ENCODE measurements around the gene FARP1.

The FARP1 gene

DNA sequence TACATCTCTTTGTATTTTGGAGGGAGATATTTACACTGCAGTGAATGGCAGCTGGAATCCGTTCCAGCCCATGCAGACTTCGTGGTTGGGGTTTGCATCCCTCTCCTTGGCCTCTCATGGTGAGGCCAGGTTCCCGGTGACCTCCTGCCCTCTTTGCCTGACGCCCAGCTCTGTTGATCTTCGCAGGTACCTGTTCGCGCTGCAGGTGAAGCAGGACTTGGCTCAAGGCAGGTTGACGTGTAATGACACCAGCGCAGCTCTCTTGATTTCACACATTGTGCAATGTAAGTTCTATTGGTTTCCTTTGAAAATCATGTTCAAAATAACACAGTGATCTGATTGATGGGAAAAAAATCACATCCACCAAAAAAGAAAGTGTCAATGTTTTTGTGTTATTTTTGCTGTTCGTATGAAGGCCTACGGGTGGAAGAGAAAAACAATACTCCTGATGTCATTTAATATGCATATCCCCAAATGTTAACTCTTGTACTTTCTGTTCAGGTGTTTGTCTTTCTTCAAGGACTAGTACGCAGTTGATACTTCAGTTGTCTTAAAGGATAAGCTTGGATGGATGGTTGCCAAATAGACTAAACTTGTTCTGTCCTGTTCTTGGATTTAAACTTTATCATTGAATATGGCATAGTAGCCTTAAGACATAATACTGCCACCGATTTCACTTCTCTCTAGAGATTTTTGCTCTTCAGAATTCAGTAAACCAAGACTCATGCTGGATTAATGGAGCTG lies 234.9 kb downstream of the FARP1 start:
- H3K9me3 ChIP-seq (ENCODE audit: control insufficient read depth, insufficient read depth, low read depth, low read length) = no peaks in the 10 kb centered on the region
- H3K36me3 ChIP-seq (ENCODE audit: control insufficient read depth in 2 of 2, insufficient read depth in 1 of 2, low read length in 2 of 2) = no peaks in the 10 kb centered on the region
- ChIA-PET CTCF (interaction anchor here (0.6 to 0.7 kb wide), 2 partner anchors 57 to 285 kb away, joined by 3 read pairs; no protein-coding TSS in a partner anchor), POLR2A (no interaction called here)
- H3K27ac ChIP-seq (ENCODE audit: extremely low read depth, low read depth, low read length) = no peak overlapping the region
- TF ChIP-seq ZNF169 (tag by site-specific recombination; IDR thresholded peaks at IDR 0.05) (no peak), ZNF391 (tag by site-specific recombination; IDR thresholded peaks at IDR 0.05; ENCODE audit: borderline replicate concordance, low read depth) (no peak), IKZF3 (tag by site-specific recombination; IDR thresholded peaks at IDR 0.05) (no peak), ZBTB7A (tag by site-specific recombination; IDR thresholded peaks at IDR 0.05; ENCODE audit: low read depth) (no peak), ZEB2 (tag by site-specific recombination; IDR thresholded peaks at IDR 0.05) (no peak)
- TF ChIP-seq, protein P1, sequence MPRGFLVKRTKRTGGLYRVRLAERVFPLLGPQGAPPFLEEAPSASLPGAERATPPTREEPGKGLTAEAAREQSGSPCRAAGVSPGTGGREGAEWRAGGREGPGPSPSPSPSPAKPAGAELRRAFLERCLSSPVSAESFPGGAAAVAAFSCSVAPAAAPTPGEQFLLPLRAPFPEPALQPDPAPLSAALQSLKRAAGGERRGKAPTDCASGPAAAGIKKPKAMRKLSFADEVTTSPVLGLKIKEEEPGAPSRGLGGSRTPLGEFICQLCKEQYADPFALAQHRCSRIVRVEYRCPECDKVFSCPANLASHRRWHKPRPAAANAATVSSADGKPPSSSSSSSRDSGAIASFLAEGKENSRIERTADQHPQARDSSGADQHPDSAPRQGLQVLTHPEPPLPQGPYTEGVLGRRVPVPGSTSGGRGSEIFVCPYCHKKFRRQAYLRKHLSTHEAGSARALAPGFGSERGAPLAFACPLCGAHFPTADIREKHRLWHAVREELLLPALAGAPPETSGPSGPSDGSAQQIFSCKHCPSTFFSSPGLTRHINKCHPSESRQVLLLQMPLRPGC (tag by site-specific recombination; IDR thresholded peaks at IDR 0.05) = no peak
- TF ChIP-seq, protein P2, sequence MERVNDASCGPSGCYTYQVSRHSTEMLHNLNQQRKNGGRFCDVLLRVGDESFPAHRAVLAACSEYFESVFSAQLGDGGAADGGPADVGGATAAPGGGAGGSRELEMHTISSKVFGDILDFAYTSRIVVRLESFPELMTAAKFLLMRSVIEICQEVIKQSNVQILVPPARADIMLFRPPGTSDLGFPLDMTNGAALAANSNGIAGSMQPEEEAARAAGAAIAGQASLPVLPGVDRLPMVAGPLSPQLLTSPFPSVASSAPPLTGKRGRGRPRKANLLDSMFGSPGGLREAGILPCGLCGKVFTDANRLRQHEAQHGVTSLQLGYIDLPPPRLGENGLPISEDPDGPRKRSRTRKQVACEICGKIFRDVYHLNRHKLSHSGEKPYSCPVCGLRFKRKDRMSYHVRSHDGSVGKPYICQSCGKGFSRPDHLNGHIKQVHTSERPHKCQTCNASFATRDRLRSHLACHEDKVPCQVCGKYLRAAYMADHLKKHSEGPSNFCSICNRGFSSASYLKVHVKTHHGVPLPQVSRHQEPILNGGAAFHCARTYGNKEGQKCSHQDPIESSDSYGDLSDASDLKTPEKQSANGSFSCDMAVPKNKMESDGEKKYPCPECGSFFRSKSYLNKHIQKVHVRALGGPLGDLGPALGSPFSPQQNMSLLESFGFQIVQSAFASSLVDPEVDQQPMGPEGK (tag by site-specific recombination; IDR thresholded peaks at IDR 0.05) = no peak
- TF ChIP-seq, protein P3, sequence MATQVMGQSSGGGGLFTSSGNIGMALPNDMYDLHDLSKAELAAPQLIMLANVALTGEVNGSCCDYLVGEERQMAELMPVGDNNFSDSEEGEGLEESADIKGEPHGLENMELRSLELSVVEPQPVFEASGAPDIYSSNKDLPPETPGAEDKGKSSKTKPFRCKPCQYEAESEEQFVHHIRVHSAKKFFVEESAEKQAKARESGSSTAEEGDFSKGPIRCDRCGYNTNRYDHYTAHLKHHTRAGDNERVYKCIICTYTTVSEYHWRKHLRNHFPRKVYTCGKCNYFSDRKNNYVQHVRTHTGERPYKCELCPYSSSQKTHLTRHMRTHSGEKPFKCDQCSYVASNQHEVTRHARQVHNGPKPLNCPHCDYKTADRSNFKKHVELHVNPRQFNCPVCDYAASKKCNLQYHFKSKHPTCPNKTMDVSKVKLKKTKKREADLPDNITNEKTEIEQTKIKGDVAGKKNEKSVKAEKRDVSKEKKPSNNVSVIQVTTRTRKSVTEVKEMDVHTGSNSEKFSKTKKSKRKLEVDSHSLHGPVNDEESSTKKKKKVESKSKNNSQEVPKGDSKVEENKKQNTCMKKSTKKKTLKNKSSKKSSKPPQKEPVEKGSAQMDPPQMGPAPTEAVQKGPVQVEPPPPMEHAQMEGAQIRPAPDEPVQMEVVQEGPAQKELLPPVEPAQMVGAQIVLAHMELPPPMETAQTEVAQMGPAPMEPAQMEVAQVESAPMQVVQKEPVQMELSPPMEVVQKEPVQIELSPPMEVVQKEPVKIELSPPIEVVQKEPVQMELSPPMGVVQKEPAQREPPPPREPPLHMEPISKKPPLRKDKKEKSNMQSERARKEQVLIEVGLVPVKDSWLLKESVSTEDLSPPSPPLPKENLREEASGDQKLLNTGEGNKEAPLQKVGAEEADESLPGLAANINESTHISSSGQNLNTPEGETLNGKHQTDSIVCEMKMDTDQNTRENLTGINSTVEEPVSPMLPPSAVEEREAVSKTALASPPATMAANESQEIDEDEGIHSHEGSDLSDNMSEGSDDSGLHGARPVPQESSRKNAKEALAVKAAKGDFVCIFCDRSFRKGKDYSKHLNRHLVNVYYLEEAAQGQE (tag by site-specific recombination; IDR thresholded peaks at IDR 0.05) = no peak
- H3K4me3 ChIP-seq (ENCODE audit: low read depth, low read length) = no peak overlapping the region
- no peaks in the 10 kb centered on the region for H3K4me1 ChIP-seq (ENCODE audit: control insufficient read depth, insufficient read depth, low read length)

DNA sequence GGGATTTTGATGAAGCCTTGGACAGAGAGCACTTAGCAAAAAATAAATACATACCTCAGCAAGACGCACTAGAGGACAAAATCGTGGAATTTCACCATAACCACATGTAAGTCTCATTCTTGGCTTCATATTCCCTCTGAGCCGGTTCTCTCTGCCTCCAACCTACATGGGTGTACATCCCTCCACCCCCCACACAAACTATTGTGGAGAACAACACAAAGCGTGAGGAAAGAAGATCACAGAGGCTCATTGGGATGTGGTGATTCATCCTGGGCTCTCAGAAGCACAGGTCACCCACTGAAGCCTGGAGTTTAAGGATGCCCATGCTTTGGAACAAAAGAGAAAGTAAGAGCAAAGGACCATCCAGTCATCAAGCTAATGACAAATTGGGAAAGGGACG lies 241.8 kb downstream of the FARP1 start:
- H3K4me3 ChIP-seq (ENCODE audit: low read depth, low read length) = no peak overlapping the region
- POLR2A ChIA-PET = no interaction called here
- H3K36me3 ChIP-seq (ENCODE audit: control insufficient read depth in 2 of 2, insufficient read depth in 1 of 2, low read length in 2 of 2) = peaks cover 0 to 9% of the 10 kb centered on the region in 2 experiments; a peak in 1 of 3 replicates
- H3K27ac ChIP-seq (ENCODE audit: extremely low read depth, low read depth, low read length) = no peak overlapping the region
- CTCF ChIA-PET = interaction anchor here (0.7 kb wide), 1 partner anchor 107 kb away, joined by 3 read pairs; no protein-coding TSS in a partner anchor
- no peaks in the 10 kb centered on the region for H3K9me3 ChIP-seq (ENCODE audit: control insufficient read depth, insufficient read depth, low read depth, low read length)
- H3K4me1 ChIP-seq (ENCODE audit: control insufficient read depth, insufficient read depth, low read length) = peaks cover 15% of the 10 kb centered on the region
- TF ChIP-seq, protein P4, sequence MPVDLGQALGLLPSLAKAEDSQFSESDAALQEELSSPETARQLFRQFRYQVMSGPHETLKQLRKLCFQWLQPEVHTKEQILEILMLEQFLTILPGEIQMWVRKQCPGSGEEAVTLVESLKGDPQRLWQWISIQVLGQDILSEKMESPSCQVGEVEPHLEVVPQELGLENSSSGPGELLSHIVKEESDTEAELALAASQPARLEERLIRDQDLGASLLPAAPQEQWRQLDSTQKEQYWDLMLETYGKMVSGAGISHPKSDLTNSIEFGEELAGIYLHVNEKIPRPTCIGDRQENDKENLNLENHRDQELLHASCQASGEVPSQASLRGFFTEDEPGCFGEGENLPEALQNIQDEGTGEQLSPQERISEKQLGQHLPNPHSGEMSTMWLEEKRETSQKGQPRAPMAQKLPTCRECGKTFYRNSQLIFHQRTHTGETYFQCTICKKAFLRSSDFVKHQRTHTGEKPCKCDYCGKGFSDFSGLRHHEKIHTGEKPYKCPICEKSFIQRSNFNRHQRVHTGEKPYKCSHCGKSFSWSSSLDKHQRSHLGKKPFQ (tag by site-specific recombination; IDR thresholded peaks at IDR 0.05) = no peak
- TF ChIP-seq ZNF433 (tag by site-specific recombination; IDR thresholded peaks at IDR 0.05; ENCODE audit: low read depth) (no peak), FEZF1 (tag by site-specific recombination; IDR thresholded peaks at IDR 0.05) (no peak), ZIC2 (tag by site-specific recombination; IDR thresholded peaks at IDR 0.05) (no peak), ZSCAN30 (tag by site-specific recombination; IDR thresholded peaks at IDR 0.05) (no peak), ZNF19 (tag by site-specific recombination; IDR thresholded peaks at IDR 0.05; ENCODE audit: low read depth) (no peak), ZNF133 (tag by site-specific recombination; IDR thresholded peaks at IDR 0.05) (no peak), ZBTB49 (tag by site-specific recombination; IDR thresholded peaks at IDR 0.05; ENCODE audit: low read depth) (no peak), ZNF707 (tag by site-specific recombination; IDR thresholded peaks at IDR 0.05) (no peak)
- TF ChIP-seq, protein P5, sequence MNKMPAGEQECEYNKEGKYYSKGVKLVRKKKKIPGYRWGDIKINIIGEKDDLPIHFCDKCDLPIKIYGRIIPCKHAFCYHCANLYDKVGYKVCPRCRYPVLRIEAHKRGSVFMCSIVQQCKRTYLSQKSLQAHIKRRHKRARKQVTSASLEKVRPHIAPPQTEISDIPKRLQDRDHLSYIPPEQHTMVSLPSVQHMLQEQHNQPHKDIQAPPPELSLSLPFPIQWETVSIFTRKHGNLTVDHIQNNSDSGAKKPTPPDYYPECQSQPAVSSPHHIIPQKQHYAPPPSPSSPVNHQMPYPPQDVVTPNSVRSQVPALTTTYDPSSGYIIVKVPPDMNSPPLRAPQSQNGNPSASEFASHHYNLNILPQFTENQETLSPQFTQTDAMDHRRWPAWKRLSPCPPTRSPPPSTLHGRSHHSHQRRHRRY (tag by site-specific recombination; IDR thresholded peaks at IDR 0.05) = no peak
